ENCODE data around the gene HDAC9. TPM values are rescaled to one million over a fixed set of nuclear protein-coding genes. Genes with fewer than 3 reads are reported as not detected.

HDAC9 gene
- total RNA-seq, 1 experiment from 2014 or later = 14.7 TPM

DNA sequence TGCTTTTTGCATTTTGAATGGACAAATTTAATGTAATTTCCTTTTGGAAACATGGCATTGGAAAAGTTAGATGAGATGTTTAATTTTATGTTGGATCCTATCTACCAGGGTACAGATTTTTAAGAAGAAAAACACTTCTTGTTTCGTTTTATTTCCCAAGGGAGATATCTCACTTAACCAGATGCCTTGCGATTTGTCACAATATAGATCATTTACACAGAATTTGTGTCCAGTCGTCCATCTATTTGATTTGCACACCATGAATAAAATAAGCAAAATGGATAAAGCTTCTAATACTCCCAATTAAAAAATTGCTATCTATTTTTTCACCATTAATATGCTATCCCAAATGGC lies 25.7 kb downstream of the HDAC9 start:
- Histone ChIP-seq H2AFZ (no peak overlapping the region), H3K27ac (no peak overlapping the region), H3K4me2 (no peak overlapping the region), H3F3A (ENCODE audit: insufficient read depth, low read depth) (no peaks in the 10 kb centered on the region), H3K36me3 (ENCODE audit: low read depth) (no peaks in the 10 kb centered on the region), H3K79me2 (ENCODE audit: low read depth) (no peaks in the 10 kb centered on the region), H3K9me3 (ENCODE audit: insufficient read depth, low read depth) (no peaks in the 10 kb centered on the region; the same call in 1 of the 2 replicates), H3K4me1 (replicated peaks; ENCODE audit: insufficient read depth) (no peaks in the 10 kb centered on the region), H4K20me1 (ENCODE audit: insufficient read depth) (no peaks in the 10 kb centered on the region), H3K4me3 (no peak overlapping the region), H3K27me3 (ENCODE audit: insufficient read depth, low read depth) (no peaks in the 10 kb centered on the region), H3K9me2 (ENCODE audit: insufficient read depth) (no peaks in the 10 kb centered on the region; the same call in 1 of the 2 replicates)
- TF ChIP-seq EZH2 (IDR thresholded peaks at IDR 0.05; ENCODE audit: low read depth) = no peak
- TF ChIP-seq, protein P1, sequence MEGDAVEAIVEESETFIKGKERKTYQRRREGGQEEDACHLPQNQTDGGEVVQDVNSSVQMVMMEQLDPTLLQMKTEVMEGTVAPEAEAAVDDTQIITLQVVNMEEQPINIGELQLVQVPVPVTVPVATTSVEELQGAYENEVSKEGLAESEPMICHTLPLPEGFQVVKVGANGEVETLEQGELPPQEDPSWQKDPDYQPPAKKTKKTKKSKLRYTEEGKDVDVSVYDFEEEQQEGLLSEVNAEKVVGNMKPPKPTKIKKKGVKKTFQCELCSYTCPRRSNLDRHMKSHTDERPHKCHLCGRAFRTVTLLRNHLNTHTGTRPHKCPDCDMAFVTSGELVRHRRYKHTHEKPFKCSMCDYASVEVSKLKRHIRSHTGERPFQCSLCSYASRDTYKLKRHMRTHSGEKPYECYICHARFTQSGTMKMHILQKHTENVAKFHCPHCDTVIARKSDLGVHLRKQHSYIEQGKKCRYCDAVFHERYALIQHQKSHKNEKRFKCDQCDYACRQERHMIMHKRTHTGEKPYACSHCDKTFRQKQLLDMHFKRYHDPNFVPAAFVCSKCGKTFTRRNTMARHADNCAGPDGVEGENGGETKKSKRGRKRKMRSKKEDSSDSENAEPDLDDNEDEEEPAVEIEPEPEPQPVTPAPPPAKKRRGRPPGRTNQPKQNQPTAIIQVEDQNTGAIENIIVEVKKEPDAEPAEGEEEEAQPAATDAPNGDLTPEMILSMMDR (conservative IDR thresholded peaks at IDR 0.05) = no peak
- intact Hi-C loops (cut with micrococcal nuclease; ENCODE audit: unreplicated experiment) = no loop called here
- DNase-seq = no peak
- CTCF ChIA-PET = no interaction called here
- POLR2A ChIA-PET (ENCODE audit: unreplicated experiment) = interaction anchor here (0.6 kb wide), 1 partner anchor 12 kb away, joined by 5 read pairs; no protein-coding TSS in a partner anchor
- BruUV-seq (replicated peaks) = no TSS peak

DNA sequence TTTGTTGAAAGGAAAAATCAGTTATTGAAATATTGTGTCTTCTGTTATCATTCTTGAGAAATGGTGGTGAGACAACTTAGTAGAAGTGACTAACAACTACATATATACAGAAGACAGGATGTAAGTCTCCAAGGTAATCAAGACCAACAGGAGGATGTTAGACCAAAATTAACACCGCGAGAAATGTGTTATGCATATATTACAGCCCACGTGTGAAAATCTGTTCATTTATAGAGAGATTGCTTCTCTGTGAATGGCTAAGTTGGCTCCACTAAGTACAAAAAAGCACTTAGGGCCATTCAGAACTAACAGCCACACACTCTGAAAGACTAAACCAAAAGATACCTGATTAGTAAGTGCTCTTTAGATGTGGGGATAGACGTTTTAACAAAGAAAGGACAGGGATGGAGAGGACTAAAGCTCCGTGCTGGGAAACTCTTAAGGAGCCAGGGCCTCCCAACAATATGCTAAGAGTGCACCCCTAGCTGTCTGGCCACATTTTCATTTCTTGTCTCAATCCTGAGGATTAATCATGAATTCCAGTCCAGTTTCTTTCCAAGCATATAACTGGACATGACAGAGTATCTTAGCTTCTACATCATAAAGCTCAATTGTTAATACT lies 26.5 kb downstream of the HDAC9 start:
- no peak overlapping the region for H3K4me2 ChIP-seq
- no peaks in the 10 kb centered on the region for H3F3A ChIP-seq (ENCODE audit: insufficient read depth, low read depth)
- TF ChIP-seq, protein P1 (conservative IDR thresholded peaks at IDR 0.05) = no peak
- TF ChIP-seq EZH2 (IDR thresholded peaks at IDR 0.05; ENCODE audit: low read depth) = no peak
- H4K20me1 ChIP-seq (ENCODE audit: insufficient read depth) = no peaks in the 10 kb centered on the region
- no peak for DNase-seq
- no TSS peak for BruUV-seq (replicated peaks)
- H3K27ac ChIP-seq = no peak overlapping the region
- H3K79me2 ChIP-seq (ENCODE audit: low read depth) = no peaks in the 10 kb centered on the region
- intact Hi-C loops (cut with micrococcal nuclease; ENCODE audit: unreplicated experiment) = no loop called here
- no peak overlapping the region for H3K4me3 ChIP-seq
- ChIA-PET CTCF (interaction anchor here (0.6 kb wide), 1 partner anchor 1178 kb away, joined by 4 read pairs; no protein-coding TSS in a partner anchor), POLR2A (ENCODE audit: unreplicated experiment) (interaction anchor here (0.6 to 0.7 kb wide), 2 partner anchors 13 to 26 kb away, joined by 3 to 15 read pairs; no protein-coding TSS in a partner anchor)
- peaks cover 4% of the 10 kb centered on the region; the same call in 1 of the 2 replicates for H3K9me2 ChIP-seq (ENCODE audit: insufficient read depth)
- H3K27me3 ChIP-seq (ENCODE audit: insufficient read depth, low read depth) = no peaks in the 10 kb centered on the region
- H3K4me1 ChIP-seq (replicated peaks; ENCODE audit: insufficient read depth) = no peaks in the 10 kb centered on the region
- H3K9me3 ChIP-seq (ENCODE audit: insufficient read depth, low read depth) = no peaks in the 10 kb centered on the region; the same call in 1 of the 2 replicates
- H3K36me3 ChIP-seq (ENCODE audit: low read depth) = no peaks in the 10 kb centered on the region
- H2AFZ ChIP-seq = no peak overlapping the region

DNA sequence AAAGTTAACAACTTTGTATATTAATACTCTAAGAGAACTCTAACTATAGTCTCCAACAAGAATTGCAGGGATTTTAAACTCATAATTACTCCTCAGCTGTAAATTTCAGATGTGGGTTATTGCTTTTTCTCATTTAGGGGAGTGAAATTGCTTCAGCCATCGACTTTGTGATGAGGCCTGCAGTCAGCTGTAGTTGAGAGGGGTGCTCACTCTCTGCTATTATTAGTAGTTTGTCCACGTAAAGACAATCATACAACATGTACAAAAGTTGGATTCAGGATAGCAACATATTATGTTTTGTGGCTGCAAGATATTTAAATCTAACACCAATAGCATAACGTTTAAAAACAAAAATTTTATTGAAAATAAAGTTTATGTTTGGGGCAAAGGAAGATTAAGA lies 28.7 kb downstream of the HDAC9 start:
- H3K27ac ChIP-seq = no peak overlapping the region
- TF ChIP-seq EZH2 (IDR thresholded peaks at IDR 0.05; ENCODE audit: low read depth) = no peak
- TF ChIP-seq, protein P1 (conservative IDR thresholded peaks at IDR 0.05) = no peak
- H3K4me1 ChIP-seq (replicated peaks; ENCODE audit: insufficient read depth) = no peaks in the 10 kb centered on the region
- intact Hi-C loops (cut with micrococcal nuclease; ENCODE audit: unreplicated experiment) = no loop called here
- DNase-seq = no peak
- H3K9me2 ChIP-seq (ENCODE audit: insufficient read depth) = peaks cover 4% of the 10 kb centered on the region; the same call in 1 of the 2 replicates
- POLR2A ChIA-PET (ENCODE audit: unreplicated experiment) = interaction anchor here (0.6 kb wide), 1 partner anchor 9 kb away, joined by 5 read pairs; no protein-coding TSS in a partner anchor
- CTCF ChIA-PET = no interaction called here
- H3F3A ChIP-seq (ENCODE audit: insufficient read depth, low read depth) = no peaks in the 10 kb centered on the region
- H3K79me2 ChIP-seq (ENCODE audit: low read depth) = no peaks in the 10 kb centered on the region
- no peaks in the 10 kb centered on the region for H3K27me3 ChIP-seq (ENCODE audit: insufficient read depth, low read depth)
- peaks cover 4% of the 10 kb centered on the region; the same call in 1 of the 2 replicates for H3K9me3 ChIP-seq (ENCODE audit: insufficient read depth, low read depth)
- no peak overlapping the region for H2AFZ ChIP-seq
- H3K36me3 ChIP-seq (ENCODE audit: low read depth) = 0 out of 2 replicates have a peak, but pooled peaks cover 2% of the 10 kb centered on the region
- no peak overlapping the region for H3K4me3 ChIP-seq
- BruUV-seq (replicated peaks) = no TSS peak
- H3K4me2 ChIP-seq = no peak overlapping the region
- no peaks in the 10 kb centered on the region for H4K20me1 ChIP-seq (ENCODE audit: insufficient read depth)

All from PC-9 (cell line).